MM.1S (cell line): ENCODE results near the gene ZNF684.

Source experiments
- DNase-seq: peaks from one replicate; pipeline ENCODE4 v3.0.0-alpha.2; 2015
- H2AFZ ChIP-seq: fragments of 300-600 bp; sonication (generic); 2 replicates; pipeline ENCODE4 v1.6.0; 2016; ENCODE audit warnings: antibody characterized with exemption, low read length
- H3F3A ChIP-seq: fragments of 300-600 bp; sonication (generic); 2 replicates; pipeline ENCODE4 v1.6.1; 2016; ENCODE audit warnings: mild to moderate bottlenecking, antibody characterized with exemption, low read length, moderate library complexity, mixed read lengths; ENCODE audit not compliant: insufficient read depth
- H3K27ac ChIP-seq: fragments of 300-600 bp; sonication (generic); 2 replicates; pipeline ENCODE4 v1.5.1; 2016; ENCODE audit warnings: mild to moderate bottlenecking, low read length
- H3K27me3 ChIP-seq: fragments of 300-600 bp; sonication (generic); replicated peaks from 2 replicates; pipeline ENCODE4 v1.6.0; 2016; ENCODE audit warnings: low read length; ENCODE audit not compliant: insufficient read depth
- H3K36me3 ChIP-seq: fragments of 300-600 bp; sonication (generic); replicated peaks from 2 replicates; pipeline ENCODE4 v1.6.1; 2016; ENCODE audit warnings: mild to moderate bottlenecking, low read length, mixed read lengths; ENCODE audit not compliant: insufficient read depth
- H3K4me1 ChIP-seq: fragments of 300-600 bp; sonication (generic); 2 replicates; pipeline ENCODE4 v1.6.1; 2016; ENCODE audit warnings: low read length, mixed read lengths
- H3K4me2 ChIP-seq: fragments of 300-600 bp; sonication (generic); 2 replicates; pipeline ENCODE4 v1.6.0; 2016; ENCODE audit warnings: low read depth, low read length
- H3K4me3 ChIP-seq: fragments of 300-600 bp; sonication (generic); 2 replicates; pipeline ENCODE4 v1.5.1; 2016; ENCODE audit warnings: low read length, mixed read lengths
- H3K79me2 ChIP-seq: fragments of 300-600 bp; sonication (generic); 2 replicates; pipeline ENCODE4 v1.6.1; 2016; ENCODE audit warnings: mixed run types, low read length, mixed read lengths
- H3K9ac ChIP-seq: fragments of 300-600 bp; sonication (generic); 2 replicates; pipeline ENCODE4 v1.6.1; 2016; ENCODE audit warnings: low read length, mixed read lengths
- H3K9me2 ChIP-seq: fragments of 300-600 bp; sonication (generic); replicated peaks from 2 replicates; pipeline ENCODE4 v1.6.1; 2016; ENCODE audit warnings: mild to moderate bottlenecking, low read length, mixed read lengths; ENCODE audit not compliant: insufficient read depth
- H3K9me3 ChIP-seq: fragments of 300-600 bp; sonication (generic); replicated peaks from 2 replicates; pipeline ENCODE4 v1.6.1; 2016; ENCODE audit warnings: mild to moderate bottlenecking, low read length, mixed read lengths; ENCODE audit not compliant: insufficient read depth
- H4K20me1 ChIP-seq: fragments of 300-600 bp; sonication (generic); 2 replicates; pipeline ENCODE4 v1.6.1; 2016; ENCODE audit warnings: mild to moderate bottlenecking, low read length, moderate library complexity, mixed read lengths; ENCODE audit not compliant: insufficient read depth
- EZH2 ChIP-seq: fragments of 300-600 bp; sonication (generic); optimal IDR thresholded peaks from 2 replicates; pipeline ENCODE3; 2017; ENCODE audit warnings: low read depth, mild to moderate bottlenecking, antibody characterized with exemption, low read length, mixed read lengths
- EZH2phosphoT487 ChIP-seq: fragments of 300-600 bp; sonication (generic); IDR thresholded peaks from 2 replicates; pipeline ENCODE4 v1.6.1; 2018; ENCODE audit warnings: antibody characterized with exemption, low read length
- TF ChIP-seq, protein P1 (sequence below): fragments of 300-600 bp; sonication (generic); IDR thresholded peaks from 2 replicates; pipeline ENCODE4 v1.5.1; 2016; ENCODE audit warnings: antibody characterized with exemption, low read length, mixed read lengths

ZNF684 gene

DNA sequence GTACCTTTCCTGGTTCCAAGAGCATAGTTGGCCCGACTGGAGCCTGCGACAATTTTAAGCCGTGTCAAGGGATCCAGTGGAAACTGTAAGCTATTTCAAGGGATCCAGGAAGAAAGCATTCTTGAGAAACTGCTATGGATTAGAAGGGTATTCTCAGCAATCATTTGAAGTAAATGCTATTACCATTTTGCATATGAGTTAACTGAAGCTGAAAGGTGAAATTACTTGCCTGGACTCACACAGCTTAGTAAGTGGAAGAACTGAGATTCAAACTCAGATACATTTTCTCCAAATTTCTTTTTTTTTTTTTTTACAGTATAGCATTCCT, 589 bp downstream of the ZNF684 start:
- no peak for DNase-seq
- Histone ChIP-seq H3K9me2 (no peaks in the 10 kb centered on the region), H3K9me3 (no peaks in the 10 kb centered on the region), H3K27ac (peak overlapping the region; percentile 26; the same call in 1 of the 2 replicates), H3K27me3 (no peaks in the 10 kb centered on the region), H4K20me1 (no peaks in the 10 kb centered on the region), H3K4me1 (peaks cover 3% of the 10 kb centered on the region; the same call in 1 of the 2 replicates), H3K36me3 (no peaks in the 10 kb centered on the region), H3F3A (0 out of 2 replicates have a peak, but pooled peaks cover 5% of the 10 kb centered on the region), H3K9ac (peak overlapping the region; percentile 54; the same call in 1 of the 2 replicates), H2AFZ (peak overlapping the region; percentile 97), H3K4me3 (peak overlapping the region; percentile 71), H3K79me2 (no peaks in the 10 kb centered on the region), H3K4me2 (peak overlapping the region; percentile 90)
- TF ChIP-seq EZH2: no peak
- TF ChIP-seq EZH2phosphoT487: no peak
- TF ChIP-seq, protein P1, sequence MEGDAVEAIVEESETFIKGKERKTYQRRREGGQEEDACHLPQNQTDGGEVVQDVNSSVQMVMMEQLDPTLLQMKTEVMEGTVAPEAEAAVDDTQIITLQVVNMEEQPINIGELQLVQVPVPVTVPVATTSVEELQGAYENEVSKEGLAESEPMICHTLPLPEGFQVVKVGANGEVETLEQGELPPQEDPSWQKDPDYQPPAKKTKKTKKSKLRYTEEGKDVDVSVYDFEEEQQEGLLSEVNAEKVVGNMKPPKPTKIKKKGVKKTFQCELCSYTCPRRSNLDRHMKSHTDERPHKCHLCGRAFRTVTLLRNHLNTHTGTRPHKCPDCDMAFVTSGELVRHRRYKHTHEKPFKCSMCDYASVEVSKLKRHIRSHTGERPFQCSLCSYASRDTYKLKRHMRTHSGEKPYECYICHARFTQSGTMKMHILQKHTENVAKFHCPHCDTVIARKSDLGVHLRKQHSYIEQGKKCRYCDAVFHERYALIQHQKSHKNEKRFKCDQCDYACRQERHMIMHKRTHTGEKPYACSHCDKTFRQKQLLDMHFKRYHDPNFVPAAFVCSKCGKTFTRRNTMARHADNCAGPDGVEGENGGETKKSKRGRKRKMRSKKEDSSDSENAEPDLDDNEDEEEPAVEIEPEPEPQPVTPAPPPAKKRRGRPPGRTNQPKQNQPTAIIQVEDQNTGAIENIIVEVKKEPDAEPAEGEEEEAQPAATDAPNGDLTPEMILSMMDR: no peak

DNA sequence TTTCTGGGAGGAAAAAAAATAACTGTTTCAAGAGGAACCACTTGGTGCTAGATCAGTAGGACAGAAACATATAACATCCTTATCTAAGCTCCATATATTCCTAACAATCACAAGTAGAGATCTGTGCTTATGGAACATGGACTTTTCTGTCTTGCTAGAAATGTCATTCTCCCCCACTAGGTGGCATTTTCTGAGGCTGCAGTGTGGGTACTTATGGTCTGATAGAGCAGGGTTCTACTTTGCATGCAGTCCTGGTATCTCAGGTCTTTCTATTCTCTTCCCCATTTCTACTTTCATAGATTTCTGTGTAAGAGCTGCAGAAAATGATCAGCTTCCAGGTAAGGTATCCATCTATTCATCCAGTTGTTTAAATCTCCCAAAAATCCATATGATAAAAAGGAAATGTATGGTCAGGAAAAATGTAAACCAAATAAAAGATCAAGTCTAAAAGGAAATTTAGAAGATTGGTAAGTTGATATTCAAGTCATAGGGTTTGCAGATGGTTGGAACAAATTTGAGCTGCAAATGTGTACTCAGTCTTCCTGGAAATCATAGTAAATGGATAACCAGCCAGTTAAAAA, 1.5 kb downstream of the ZNF684 start:
- Histone ChIP-seq H3K9me3 (no peaks in the 10 kb centered on the region), H3K79me2 (no peaks in the 10 kb centered on the region), H3K4me1 (peaks cover 3% of the 10 kb centered on the region; the same call in 1 of the 2 replicates), H3K9me2 (no peaks in the 10 kb centered on the region), H3K4me3 (no peak overlapping the region), H3K9ac (no peak overlapping the region), H3K27me3 (no peaks in the 10 kb centered on the region), H3K27ac (no peak overlapping the region), H3K4me2 (peak overlapping the region; percentile 90; the same call in 1 of the 2 replicates), H3F3A (0 out of 2 replicates have a peak, but pooled peaks cover 5% of the 10 kb centered on the region), H2AFZ (no peak overlapping the region), H3K36me3 (no peaks in the 10 kb centered on the region), H4K20me1 (no peaks in the 10 kb centered on the region)
- peak; percentile 54 for DNase-seq
- TF ChIP-seq, protein P1: peak; percentile 73
- TF ChIP-seq EZH2 (no peak), EZH2phosphoT487 (no peak)

DNA sequence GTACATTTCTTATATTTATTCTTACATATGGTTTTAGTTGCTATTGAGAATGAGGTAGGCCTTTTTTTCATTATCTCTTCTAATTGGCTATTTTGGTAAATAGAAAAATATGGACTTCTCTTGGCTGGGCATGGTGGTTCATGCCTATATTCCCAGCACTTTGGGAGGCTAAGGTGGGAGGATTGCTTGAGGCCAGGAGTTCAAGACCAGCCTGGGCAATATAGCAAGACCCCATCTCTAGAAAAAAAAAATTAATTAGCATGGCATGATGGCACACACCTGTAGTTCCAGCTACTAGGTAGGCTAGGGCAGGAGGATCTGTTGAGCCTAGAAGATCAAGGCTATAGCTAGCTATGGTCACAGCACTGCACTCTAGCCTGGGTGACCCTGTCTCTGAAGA, 3.2 kb downstream of the ZNF684 start:
- TF ChIP-seq, protein P1: no peak
- no peak for TF ChIP-seq EZH2phosphoT487
- Histone ChIP-seq H3K4me1 (peaks cover 3% of the 10 kb centered on the region; the same call in 1 of the 2 replicates), H3K9me2 (no peaks in the 10 kb centered on the region), H3F3A (0 out of 2 replicates have a peak, but pooled peaks cover 5% of the 10 kb centered on the region), H4K20me1 (no peaks in the 10 kb centered on the region), H3K4me2 (no peak overlapping the region), H3K4me3 (no peak overlapping the region), H2AFZ (no peak overlapping the region), H3K27me3 (no peaks in the 10 kb centered on the region), H3K9ac (no peak overlapping the region), H3K79me2 (no peaks in the 10 kb centered on the region), H3K27ac (no peak overlapping the region), H3K9me3 (no peaks in the 10 kb centered on the region), H3K36me3 (no peaks in the 10 kb centered on the region)
- no peak for DNase-seq
